Activated CD4-positive, alpha-beta T cell treated with anti-CD3 and anti-CD28 coated beads for 24 hours (primary cell): ENCODE measurements around the gene CRMP1.
A peak's percentile ranks its signal among the peaks of the same experiment; 100 is the strongest.
"Not testable (repeated sequence)": the region's sequence is repeated elsewhere in the genome, so short reads cannot be mapped to it uniquely, and the experiment has no call there.

Experiments
- DNase-seq, 2 donors: peaks; one replicate each; pipeline ENCODE4 v3.0.0-alpha.2; 2020; ENCODE audit warnings: low read depth in 2 of 2

CRMP1 gene

GRCh38 chr4:5823542-5824211 lies 69.2 kb downstream of the CRMP1 start:
- DNase-seq, result no peak

- DNase-seq, result no peak
These were observed 70.3 kb downstream of the CRMP1 start for GRCh38 chr4:5822619-5823018.

GRCh38 chr4:5821665-5822358 lies 71.1 kb downstream of the CRMP1 start:
- DNase-seq, result no peak

- no peak for DNase-seq
These were observed 76.0 kb downstream of the CRMP1 start for GRCh38 chr4:5816851-5817375.

- no peak for DNase-seq
These were observed 76.8 kb downstream of the CRMP1 start for GRCh38 chr4:5816101-5816500.

- no peak for DNase-seq
These were observed 77.2 kb downstream of the CRMP1 start for GRCh38 chr4:5815641-5816040.

- DNase-seq, result no peak
These were observed 78.5 kb downstream of the CRMP1 start for GRCh38 chr4:5814421-5814820.

GRCh38 chr4:5813882-5814255 lies 79.0 kb downstream of the CRMP1 start:
- DNase-seq, result no peak

GRCh38 chr4:5812506-5813229 lies 80.2 kb downstream of the CRMP1 start:
- peak in 1 of 2 donors; percentile 9 for DNase-seq

GRCh38 chr4:5812057-5812456 lies 80.8 kb downstream of the CRMP1 start:
- not testable (repeated sequence) for DNase-seq

GRCh38 chr4:5810770-5811430 lies 82.0 kb downstream of the CRMP1 start:
- no peak for DNase-seq

GRCh38 chr4:5810151-5810550 lies 82.7 kb downstream of the CRMP1 start:
- DNase-seq, result no peak

GRCh38 chr4:5809216-5809776 lies 83.6 kb downstream of the CRMP1 start:
- DNase-seq, result no peak

GRCh38 chr4:5808081-5808741 lies 84.7 kb downstream of the CRMP1 start:
- no peak for DNase-seq

- DNase-seq, result no peak
These were observed 87.6 kb downstream of the CRMP1 start for GRCh38 chr4:5805270-5805669.

- DNase-seq, result no peak
These were observed 88.2 kb downstream of the CRMP1 start for GRCh38 chr4:5804656-5805055.

GRCh38 chr4:5802565-5802964 lies 90.3 kb downstream of the CRMP1 start:
- DNase-seq, result no peak

- no peak for DNase-seq
These were observed 91.2 kb downstream of the CRMP1 start for GRCh38 chr4:5801696-5802095.

- no peak for DNase-seq
These were observed 92.4 kb downstream of the CRMP1 start for GRCh38 chr4:5800496-5800895.

GRCh38 chr4:5799406-5799805 lies 93.5 kb downstream of the CRMP1 start:
- DNase-seq, result no peak

GRCh38 chr4:5798946-5799345 lies 93.9 kb downstream of the CRMP1 start:
- no peak for DNase-seq
